Nephron (organoid): Measurements from ENCODE around the gene SNAPIN.
A peak's percentile ranks its signal among the peaks of the same experiment; 100 is the strongest.

Experiments
- H3K27ac Mint-ChIP-seq, 3 experiments: 2 replicates each; pipeline ENCODE4 v1.8.0; 2020; ENCODE audit warnings: mixed read lengths in 3 of 3, mild to moderate bottlenecking in 2 of 3, moderate library complexity in 1 of 3
- H3K27me3 Mint-ChIP-seq: 2 replicates; pipeline ENCODE4 v1.8.0; 2021; ENCODE audit warnings: low read depth, mild to moderate bottlenecking, moderate library complexity, mixed read lengths
- H3K36me3 Mint-ChIP-seq: 2 replicates; pipeline ENCODE4 v1.8.0; 2020; ENCODE audit warnings: low read depth, mixed read lengths
- H3K4me1 Mint-ChIP-seq: 2 replicates; pipeline ENCODE4 v1.8.0; 2020; ENCODE audit warnings: mixed read lengths
- H3K4me3 Mint-ChIP-seq, 3 experiments: 2 replicates each; pipeline ENCODE4 v1.8.0; 2020; ENCODE audit warnings: mild to moderate bottlenecking in 3 of 3, mixed read lengths in 3 of 3, moderate library complexity in 2 of 3
- H3K9me3 Mint-ChIP-seq: 2 replicates; pipeline ENCODE4 v1.8.0; 2020; ENCODE audit warnings: mixed read lengths
- TF ChIP-seq, protein P1 (sequence below), 3 experiments: fragments of 200-600 bp; sonication (generic); IDR thresholded peaks; one replicate each; pipeline ENCODE4 v1.5.0; 2021; ENCODE audit warnings: antibody characterized with exemption in 3 of 3; ENCODE audit not compliant: unreplicated experiment in 3 of 3

SNAPIN gene

DNA sequence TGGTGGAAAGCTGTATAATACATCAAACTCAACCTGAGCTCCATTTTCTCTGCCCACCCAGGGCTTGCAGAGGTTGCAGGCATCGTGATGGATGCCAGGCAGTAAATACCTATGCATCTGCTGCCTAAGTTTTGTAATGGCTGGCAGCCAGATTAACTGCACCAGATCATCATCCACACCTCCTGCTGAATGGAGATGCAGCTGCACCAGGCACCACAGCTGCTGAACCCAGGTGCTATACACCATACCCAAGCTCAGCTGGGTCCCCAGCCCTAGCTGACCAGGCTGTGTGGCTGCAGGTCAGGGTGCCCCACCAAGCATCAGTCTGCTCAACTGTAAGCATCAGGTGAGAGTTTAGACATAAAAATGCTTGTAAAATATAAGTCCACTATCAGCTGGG is 6.7 kb upstream of the SNAPIN start:
- TF ChIP-seq, protein P1, sequence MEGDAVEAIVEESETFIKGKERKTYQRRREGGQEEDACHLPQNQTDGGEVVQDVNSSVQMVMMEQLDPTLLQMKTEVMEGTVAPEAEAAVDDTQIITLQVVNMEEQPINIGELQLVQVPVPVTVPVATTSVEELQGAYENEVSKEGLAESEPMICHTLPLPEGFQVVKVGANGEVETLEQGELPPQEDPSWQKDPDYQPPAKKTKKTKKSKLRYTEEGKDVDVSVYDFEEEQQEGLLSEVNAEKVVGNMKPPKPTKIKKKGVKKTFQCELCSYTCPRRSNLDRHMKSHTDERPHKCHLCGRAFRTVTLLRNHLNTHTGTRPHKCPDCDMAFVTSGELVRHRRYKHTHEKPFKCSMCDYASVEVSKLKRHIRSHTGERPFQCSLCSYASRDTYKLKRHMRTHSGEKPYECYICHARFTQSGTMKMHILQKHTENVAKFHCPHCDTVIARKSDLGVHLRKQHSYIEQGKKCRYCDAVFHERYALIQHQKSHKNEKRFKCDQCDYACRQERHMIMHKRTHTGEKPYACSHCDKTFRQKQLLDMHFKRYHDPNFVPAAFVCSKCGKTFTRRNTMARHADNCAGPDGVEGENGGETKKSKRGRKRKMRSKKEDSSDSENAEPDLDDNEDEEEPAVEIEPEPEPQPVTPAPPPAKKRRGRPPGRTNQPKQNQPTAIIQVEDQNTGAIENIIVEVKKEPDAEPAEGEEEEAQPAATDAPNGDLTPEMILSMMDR (IDR thresholded peaks at IDR 0.05; ENCODE audit: unreplicated experiment in 3 of 3) = no peak
- Mint-ChIP-seq H3K27ac (no peak overlapping the region), H3K27me3 (no peaks in the 10 kb centered on the region), H3K4me3 (no peak overlapping the region), H3K9me3 (no peaks in the 10 kb centered on the region), H3K36me3 (peaks cover 4% of the 10 kb centered on the region), H3K4me1 (no peaks in the 10 kb centered on the region)

DNA sequence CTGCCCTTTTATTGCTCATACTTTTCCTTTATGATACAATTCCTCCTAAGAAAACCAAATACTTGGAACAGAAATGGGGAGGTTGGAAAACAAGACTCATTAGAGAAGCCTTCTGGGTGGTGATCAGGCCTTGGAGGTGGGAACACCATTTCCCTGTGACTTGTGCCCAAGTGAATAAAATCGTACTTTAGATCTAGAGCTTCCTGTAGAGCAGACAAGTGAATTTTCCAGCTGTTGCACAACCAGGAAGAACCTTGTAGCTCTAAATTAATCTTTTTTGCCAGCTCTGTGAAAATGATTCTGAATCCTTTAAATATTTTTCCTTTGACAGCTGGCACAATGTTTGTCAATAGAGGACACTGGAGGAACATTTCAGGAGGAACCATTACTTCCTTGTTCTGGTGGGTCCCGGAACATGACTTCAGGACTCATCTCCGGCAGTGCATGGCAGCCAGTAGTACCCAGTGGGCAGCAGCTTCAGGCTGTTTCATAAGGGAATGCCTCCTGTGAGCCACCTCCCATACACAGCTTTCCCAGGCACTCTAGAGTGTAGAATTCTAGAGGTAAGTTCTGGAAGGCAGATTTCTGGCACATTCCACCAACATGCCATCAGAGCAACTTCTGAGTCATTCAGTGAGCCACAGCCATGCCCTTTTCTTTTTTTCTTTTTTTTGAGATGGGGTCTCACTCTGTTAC is 5.5 kb upstream of the SNAPIN start:
- no peak overlapping the region for H3K27ac Mint-ChIP-seq
- H3K9me3 Mint-ChIP-seq = no peaks in the 10 kb centered on the region
- H3K4me1 Mint-ChIP-seq = no peaks in the 10 kb centered on the region
- no peaks in the 10 kb centered on the region for H3K36me3 Mint-ChIP-seq
- no peak overlapping the region for H3K4me3 Mint-ChIP-seq
- H3K27me3 Mint-ChIP-seq = no peaks in the 10 kb centered on the region
- TF ChIP-seq, protein P1 (IDR thresholded peaks at IDR 0.05; ENCODE audit: unreplicated experiment in 3 of 3) = no peak

DNA sequence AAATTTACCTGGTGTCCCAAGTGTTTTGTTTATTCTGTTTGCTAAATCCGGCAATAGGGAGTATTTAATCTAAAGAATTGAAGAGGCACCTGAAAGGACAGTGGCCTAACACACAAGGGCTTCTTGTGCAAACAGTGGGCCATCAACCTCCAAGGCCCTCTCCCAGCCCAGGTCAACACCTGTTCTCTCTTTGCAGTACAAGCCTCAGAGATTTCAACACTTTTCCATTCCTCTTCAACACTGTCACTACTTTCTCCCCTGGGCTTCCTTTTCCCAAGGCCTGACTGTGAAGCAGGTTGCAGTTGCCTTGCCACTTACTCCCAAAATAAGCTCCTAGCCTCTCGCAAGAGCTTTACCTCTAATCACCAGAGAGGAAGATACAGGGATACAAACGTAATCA is 3.2 kb upstream of the SNAPIN start:
- Mint-ChIP-seq H3K9me3 (no peaks in the 10 kb centered on the region), H3K36me3 (no peaks in the 10 kb centered on the region), H3K27ac (no peak overlapping the region), H3K4me1 (peaks cover 13% of the 10 kb centered on the region), H3K27me3 (no peaks in the 10 kb centered on the region), H3K4me3 (peak overlapping the region in 1 of 3 experiments; percentile 23)
- TF ChIP-seq, protein P1 (IDR thresholded peaks at IDR 0.05; ENCODE audit: unreplicated experiment in 3 of 3) = no peak

DNA sequence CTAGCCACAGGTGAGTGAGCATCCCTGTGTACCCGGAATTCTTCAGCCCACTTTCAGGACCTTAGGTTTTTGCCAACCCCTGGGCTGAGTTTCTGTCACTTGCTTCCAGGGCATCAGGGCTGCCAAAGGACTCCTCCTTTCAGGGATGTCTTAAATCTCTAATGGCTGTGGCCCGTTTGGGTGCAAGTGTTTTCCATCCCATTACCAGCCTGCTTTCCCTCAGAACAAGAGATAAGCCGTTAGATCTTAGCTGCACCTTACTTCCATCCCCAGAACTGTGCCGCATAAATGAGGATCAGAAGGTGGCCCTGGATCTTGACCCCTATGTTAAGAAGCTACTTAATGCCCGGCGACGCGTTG is 652 bp downstream of the SNAPIN start:
- Mint-ChIP-seq H3K36me3 (peaks cover 34% of the 10 kb centered on the region), H3K4me3 (peak overlapping the region; percentile 97 to 99 (median 99))
- TF ChIP-seq, protein P1 (IDR thresholded peaks at IDR 0.05; ENCODE audit: unreplicated experiment in 3 of 3) = no peak

DNA sequence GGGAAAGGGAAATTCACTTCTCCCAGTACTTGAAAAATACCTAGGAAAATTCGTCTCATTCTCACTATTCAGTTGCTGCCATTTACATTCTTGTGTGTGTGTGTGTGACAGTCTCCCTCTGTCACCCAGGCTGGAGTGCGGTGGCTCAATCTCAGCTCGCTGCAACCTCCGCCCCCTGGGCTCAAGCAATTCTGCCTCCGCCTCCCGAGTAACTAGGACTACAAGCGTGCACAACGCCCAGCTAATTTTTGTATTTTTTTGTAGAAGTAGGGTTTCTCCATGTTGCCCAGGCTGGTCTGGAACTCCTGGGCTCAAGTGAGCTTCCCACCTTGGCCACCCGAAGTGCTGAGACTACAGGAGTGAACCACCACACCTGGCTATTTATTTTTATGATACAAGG is 1.2 kb downstream of the SNAPIN start:
- TF ChIP-seq, protein P1 (IDR thresholded peaks at IDR 0.05; ENCODE audit: unreplicated experiment in 3 of 3) = no peak
- peaks cover 39% of the 10 kb centered on the region for H3K36me3 Mint-ChIP-seq
- peak overlapping the region; percentile 97 to 99 (median 99) for H3K4me3 Mint-ChIP-seq
- no peaks in the 10 kb centered on the region for H3K9me3 Mint-ChIP-seq
- peaks cover 13% of the 10 kb centered on the region for H3K4me1 Mint-ChIP-seq
- H3K27me3 Mint-ChIP-seq = no peaks in the 10 kb centered on the region
- peak overlapping the region; percentile 82 to 98 (median 93) for H3K27ac Mint-ChIP-seq

More for the DNA sequence above, 652 bp downstream of the SNAPIN start:
- Mint-ChIP-seq H3K9me3 (no peaks in the 10 kb centered on the region), H3K27me3 (no peaks in the 10 kb centered on the region), H3K4me1 (peaks cover 13% of the 10 kb centered on the region), H3K27ac (peak overlapping the region; percentile 82 to 98 (median 93))

DNA sequence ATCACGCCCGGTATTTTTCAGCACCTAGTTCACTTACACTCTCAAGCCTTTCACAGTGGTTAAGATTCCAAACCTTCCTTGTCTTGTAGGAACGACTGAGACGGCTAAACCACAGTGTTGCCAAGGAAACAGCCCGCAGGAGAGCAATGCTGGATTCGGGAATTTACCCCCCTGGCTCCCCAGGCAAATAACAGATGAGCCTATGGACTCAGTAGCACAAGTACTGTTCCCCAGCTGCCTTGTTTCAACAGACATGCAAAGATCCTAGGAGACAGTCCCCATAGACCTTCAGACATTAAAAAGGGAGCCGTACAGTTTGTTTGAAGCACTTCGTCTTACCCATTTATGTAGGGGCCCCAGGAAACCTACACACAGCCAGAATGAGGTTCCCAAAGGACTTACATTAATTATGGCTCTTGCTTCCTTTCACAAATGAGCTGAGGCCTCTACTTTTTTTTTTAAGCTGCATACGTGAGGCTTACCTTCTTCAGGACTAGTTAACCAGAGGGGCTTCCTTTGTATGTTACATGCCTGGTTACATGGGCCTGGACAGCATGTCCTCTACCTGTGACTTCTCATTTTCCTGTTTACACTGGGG is 2.7 kb downstream of the SNAPIN start:
- no peaks in the 10 kb centered on the region for H3K9me3 Mint-ChIP-seq
- TF ChIP-seq, protein P1 (IDR thresholded peaks at IDR 0.05; ENCODE audit: unreplicated experiment in 3 of 3) = no peak
- H3K36me3 Mint-ChIP-seq = peaks cover 54% of the 10 kb centered on the region
- no peaks in the 10 kb centered on the region for H3K27me3 Mint-ChIP-seq
- H3K4me3 Mint-ChIP-seq = peak overlapping the region; percentile 68 to 77 (median 75)
- H3K4me1 Mint-ChIP-seq = peaks cover 13% of the 10 kb centered on the region
- peak overlapping the region; percentile 4 to 80 (median 60) for H3K27ac Mint-ChIP-seq
